HG03097 (cell line): ENCODE measurements around the gene C4orf51.
"Not testable (repeated sequence)": the region's sequence is repeated elsewhere in the genome, so short reads cannot be mapped to it uniquely, and the experiment has no call there.

Source experiments
- ATAC-seq: cut with Tn5 transposase; IDR thresholded peaks from one replicate; pipeline ENCODE4 v1.9.1; 2021; ENCODE audit not compliant: unreplicated experiment, low FRiP score

C4orf51 gene

GRCh38 chr4:145679991-145680455, at the start of gene C4orf51:
Gene C4orf51, plus strand, starts transcription at chr4:145680146. Its CDS starts 58 bp downstream, at chr4:145680204.
- ATAC-seq, result no peak

GRCh38 chr4:145635117-145635516, 44.8 kb upstream of the C4orf51 start:
- no peak for ATAC-seq

- no peak for ATAC-seq
Measured at GRCh38 chr4:145635630-145636029, 44.3 kb upstream of the C4orf51 start.

- no peak for ATAC-seq
Measured at GRCh38 chr4:145639186-145639698, 40.7 kb upstream of the C4orf51 start.

GRCh38 chr4:145640236-145640635, 39.7 kb upstream of the C4orf51 start:
- not testable (repeated sequence) for ATAC-seq

- ATAC-seq, result no peak
Measured at GRCh38 chr4:145643295-145643694, 36.7 kb upstream of the C4orf51 start.

GRCh38 chr4:145644699-145645098, 35.2 kb upstream of the C4orf51 start:
- no peak for ATAC-seq

- ATAC-seq, result no peak
Measured at GRCh38 chr4:145656156-145656555, 23.8 kb upstream of the C4orf51 start.

GRCh38 chr4:145660064-145660463, 19.9 kb upstream of the C4orf51 start:
- ATAC-seq, result no peak

GRCh38 chr4:145663194-145663593, 16.8 kb upstream of the C4orf51 start:
- ATAC-seq, result no peak

- no peak for ATAC-seq
Measured at GRCh38 chr4:145665773-145666172, 14.2 kb upstream of the C4orf51 start.

GRCh38 chr4:145670422-145670821, 9.5 kb upstream of the C4orf51 start:
- peak; percentile 49 for ATAC-seq

- no peak for ATAC-seq
Measured at GRCh38 chr4:145679520-145679919, 426 bp upstream of the C4orf51 start.

- ATAC-seq, result no peak
Measured at GRCh38 chr4:145680902-145681301, 956 bp downstream of the C4orf51 start.

GRCh38 chr4:145681518-145681917, 1.6 kb downstream of the C4orf51 start:
- ATAC-seq, result no peak

- no peak for ATAC-seq
Measured at GRCh38 chr4:145681956-145682355, 2.0 kb downstream of the C4orf51 start.

- ATAC-seq, result no peak
Measured at GRCh38 chr4:145686991-145687390, 7.0 kb downstream of the C4orf51 start.

- no peak for ATAC-seq
Measured at GRCh38 chr4:145690610-145691009, 10.7 kb downstream of the C4orf51 start.

- not testable (repeated sequence) for ATAC-seq
Measured at GRCh38 chr4:145691416-145691815, 11.5 kb downstream of the C4orf51 start.

GRCh38 chr4:145694929-145695328, 15.0 kb downstream of the C4orf51 start:
- no peak for ATAC-seq

GRCh38 chr4:145697332-145697731, 17.4 kb downstream of the C4orf51 start:
- no peak for ATAC-seq

GRCh38 chr4:145698507-145698906, 18.6 kb downstream of the C4orf51 start:
- no peak for ATAC-seq
